NCI-H1105 treated with DMSO at 0.1 percent for 48 hours (cell line): ENCODE data around the gene AHRR.

Source experiments
- DNase-seq: peaks from one replicate; lab custom pipeline; 2025; lab: John Stamatoyannopoulos, UW

Gene AHRR

DNA sequence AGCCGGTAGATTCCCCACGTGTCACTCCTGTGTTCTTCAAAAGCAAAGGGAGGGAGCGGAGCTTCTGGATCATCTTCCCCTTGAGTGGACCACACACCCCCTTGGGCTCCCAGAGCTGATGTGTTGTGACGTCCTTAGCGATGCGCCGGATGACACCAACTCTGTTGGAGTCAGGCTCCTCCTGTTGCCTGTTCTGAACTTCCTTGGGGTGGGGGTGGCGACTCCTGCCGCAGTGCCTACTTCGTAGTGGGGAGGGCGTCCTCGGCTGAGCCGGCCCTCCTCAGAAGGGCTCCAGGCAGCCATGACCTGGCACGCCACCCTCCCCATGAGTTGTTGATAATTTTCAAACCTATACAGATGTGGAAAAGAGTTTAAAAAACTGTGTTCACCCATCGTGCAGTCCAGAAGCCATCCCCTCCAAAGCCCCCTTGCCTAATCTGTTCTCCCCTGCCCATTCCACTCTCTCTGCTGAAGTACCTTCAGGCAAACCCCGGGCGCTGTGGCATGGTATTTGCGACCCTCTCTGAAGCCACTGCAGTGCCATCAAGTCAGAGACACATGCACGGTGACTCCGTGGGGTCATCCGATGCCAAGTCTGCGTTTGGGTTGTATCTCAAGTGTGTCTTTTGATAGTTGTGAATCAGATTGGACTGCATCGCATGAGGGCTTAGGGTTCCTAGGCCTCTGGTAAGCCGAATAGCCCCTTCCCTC is 138.2 kb downstream of the AHRR start:
- no peak for DNase-seq

DNA sequence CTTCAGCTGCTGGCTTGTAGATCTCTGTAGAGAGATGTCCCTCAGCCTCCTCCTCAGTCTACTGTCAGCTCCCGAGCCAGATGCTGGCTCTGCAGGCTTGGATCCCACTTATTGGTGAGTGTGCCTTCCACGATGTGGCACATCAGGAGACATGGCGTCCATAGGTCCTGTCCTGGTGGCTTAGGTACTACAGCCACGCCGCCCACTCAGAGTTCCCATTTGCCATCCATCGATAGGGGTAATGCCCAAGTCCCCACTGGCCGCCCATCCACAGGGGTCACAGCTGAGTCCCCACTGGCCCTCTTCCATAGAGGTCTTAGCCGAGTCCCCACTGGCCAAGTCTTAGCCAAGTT is 138.7 kb downstream of the AHRR start:
- DNase-seq: no peak

DNA sequence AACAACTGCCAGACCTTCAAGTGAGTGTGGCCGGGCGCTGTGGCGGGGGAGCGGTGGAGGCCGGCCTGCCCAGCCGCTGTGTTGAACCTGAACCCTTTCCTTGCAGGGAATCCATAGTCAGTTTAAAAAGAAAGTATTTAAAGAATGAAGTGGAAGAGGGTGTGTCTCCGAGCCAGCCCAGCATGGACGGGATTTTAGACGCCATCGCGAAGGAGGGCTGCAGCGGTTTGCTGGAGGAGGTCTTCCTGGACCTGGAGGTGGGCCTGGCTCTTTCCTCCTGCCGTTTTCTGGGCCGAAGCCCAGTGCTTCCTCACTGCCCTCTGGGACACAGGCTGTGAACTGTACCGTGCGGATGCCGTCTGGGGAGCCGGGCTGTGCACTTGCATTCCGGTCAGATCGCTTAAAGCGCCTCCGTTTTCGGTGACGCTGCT is 140.6 kb downstream of the AHRR start:
- no peak for DNase-seq

DNA sequence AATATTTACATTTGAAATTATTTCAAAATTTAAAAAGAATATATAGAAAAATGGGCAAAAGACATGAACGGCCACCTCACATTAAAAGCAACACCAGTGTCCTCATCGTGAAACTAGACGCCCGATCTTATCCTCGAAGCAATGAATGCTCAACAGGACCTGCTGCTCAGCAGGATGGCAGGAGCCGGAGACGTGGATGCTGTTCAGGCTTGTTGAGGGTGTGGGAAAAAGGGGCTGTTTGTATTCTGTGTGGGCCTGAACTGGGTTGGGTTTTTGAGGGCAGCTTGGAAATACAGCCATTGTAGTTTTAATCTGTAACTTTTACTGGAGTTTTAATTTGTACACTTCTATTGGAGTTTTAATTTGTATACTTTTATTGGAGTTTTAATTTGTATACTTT is 141.8 kb downstream of the AHRR start:
- DNase-seq: no peak

DNA sequence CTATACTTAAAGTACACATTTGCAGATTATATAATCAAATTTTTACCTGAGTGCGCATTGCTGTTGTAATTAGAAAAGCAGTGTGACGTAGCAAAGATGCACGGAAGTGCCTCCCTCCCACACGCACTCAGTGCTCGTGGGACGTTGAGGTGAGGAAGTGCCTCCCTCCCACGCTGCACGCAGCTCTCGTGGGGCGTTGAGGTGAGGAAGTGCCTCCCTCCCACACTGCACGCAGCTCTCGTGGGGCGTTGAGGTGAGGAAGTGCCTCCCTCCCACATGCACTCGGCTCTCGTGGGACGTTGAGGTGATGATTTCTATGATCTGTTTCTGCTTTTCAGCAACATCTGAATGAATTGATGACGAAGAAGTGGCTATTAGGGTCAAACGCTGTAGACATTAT is 142.4 kb downstream of the AHRR start:
- DNase-seq: no peak

DNA sequence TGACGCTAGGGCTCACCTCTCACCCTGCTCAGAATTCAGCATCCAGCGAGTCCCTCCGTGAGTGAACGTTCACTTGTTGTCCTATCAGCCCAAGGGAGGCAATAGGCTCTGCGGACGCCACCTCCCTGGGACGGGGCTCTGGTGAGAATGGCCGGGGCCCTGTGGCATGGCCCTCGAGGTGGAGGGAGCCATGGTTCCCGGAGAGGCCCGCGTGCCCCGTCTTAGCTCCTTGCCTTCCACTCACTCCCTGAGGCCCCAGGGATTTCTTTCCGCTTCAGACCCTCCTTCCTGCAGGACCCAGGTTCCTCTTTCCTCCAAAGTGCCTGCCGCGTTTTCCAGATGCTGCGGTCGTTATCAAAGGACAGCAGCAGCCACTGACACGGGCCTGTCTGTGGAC is 142.9 kb downstream of the AHRR start:
- DNase-seq: no peak

DNA sequence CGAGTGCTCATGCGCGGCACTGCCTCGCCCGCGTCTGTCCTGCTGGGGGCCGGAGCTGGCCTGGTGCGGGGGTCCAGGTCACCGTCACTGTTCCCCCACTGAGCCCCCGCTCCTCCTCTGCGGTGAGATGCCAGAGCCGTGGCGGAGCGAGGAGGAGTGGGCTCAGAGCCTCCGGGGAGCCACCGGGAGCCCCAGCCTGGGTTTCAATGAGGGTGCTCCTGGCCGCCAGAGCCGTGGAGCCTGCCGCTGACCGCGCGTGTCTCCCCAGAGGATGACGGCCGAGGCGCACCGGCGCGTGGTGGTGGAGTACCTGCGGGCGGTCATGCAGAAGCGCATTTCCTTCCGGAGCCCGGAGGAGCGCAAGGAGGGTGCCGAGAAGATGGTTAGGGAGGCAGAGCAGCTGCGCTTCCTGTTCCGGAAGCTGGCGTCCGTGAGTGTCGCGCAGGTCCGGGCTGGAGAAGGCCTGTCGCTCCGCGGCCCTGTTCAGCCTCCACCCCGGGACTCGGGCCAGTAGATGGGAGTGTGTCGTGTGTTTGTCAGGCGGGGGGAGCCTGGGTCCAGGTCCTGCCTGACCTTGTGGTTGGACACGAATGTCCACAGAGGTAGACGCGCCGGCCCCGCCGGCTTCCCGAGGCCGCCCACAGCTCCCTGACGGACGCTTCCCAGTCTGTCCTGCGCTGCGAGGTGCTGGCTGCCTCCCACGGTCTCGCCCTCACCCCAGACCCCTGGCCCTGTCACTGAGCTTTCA is 143.5 kb downstream of the AHRR start:
- no peak for DNase-seq

DNA sequence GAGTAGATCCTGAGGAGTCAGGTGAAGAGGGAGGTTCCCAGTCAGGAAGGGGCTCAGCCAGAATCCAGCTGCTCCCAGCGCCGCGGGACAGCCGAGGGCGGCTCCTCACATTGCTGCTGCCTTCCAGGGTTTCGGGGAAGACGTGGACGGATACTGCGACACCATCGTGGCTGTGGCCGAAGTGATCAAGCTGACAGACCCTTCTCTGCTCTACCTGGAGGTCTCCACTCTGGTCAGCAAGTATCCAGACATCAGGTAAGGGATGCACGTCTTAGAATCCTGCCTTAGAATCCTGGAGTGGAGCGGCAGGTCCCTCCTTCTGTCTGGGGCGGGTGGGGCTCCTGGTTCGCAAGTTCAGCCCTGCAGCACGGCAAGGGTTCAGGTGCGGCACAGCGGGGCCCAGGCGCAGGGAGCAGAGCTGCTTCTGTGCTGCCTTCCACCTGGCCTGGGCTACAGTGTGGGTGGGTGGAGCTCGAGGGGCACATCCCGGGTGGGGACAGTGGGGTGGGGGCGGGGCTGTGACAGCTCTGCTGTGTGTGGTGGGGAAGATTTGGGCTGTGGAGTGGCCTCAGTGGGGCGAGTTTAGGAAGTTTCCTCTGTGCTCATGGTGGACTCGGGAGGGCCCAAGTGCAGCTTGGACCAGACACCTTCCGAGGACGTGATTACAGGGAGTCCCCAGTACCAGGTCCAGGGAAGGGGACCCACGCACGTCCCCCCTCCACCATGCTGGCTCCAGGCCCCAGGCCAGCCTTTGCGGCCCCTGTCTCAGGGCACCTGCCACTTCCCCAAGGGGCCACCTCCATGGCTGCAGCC is 144.3 kb downstream of the AHRR start:
- no peak for DNase-seq

DNA sequence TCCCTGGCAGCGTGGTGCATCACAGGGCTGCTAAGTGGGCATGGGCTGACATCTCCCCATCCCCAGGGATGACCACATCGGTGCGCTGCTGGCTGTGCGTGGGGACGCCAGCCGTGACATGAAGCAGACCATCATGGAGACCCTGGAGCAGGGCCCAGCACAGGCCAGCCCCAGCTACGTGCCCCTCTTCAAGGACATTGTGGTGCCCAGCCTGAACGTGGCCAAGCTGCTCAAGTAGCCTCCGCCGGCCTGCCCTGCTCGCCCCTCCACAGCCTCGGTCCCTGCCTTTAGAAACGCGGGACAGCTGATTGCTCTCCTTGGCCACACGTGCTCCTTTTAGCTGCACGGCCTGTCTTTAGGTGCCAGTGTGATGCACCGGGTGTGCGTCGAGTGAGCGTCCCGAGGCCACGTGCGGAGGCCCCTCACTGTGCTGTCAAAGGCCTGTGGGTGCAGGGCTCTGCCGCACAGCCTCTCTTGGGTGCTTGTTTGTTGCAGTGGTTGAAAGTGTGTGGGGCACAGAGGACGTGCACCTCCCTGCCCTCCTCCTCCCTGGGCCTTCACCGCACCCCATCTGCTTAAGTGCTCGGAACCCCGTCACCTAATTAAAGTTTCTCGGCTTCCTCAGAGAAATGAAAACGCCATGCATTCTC is 145.3 kb downstream of the AHRR start:
- no peak for DNase-seq

DNA sequence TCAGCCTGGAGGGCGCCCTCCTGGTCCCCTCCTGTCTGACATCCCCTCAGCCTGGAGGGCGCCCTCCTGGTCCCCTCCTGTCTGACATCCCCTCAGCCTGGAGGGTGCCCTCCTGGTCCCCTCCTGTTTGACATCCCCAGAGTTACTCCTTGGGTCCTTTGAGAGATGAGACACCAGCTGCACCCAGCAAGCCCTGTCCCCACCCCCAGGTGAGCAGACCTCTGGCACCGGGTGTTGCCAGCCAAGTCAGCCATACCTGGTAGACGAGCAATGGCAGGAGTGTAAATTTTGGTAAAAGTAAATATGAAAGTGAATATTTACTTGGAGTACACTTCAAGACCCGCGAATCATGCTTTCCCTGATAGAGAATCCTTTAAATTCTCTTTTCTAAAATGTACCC is 146.9 kb downstream of the AHRR start:
- DNase-seq: no peak

DNA sequence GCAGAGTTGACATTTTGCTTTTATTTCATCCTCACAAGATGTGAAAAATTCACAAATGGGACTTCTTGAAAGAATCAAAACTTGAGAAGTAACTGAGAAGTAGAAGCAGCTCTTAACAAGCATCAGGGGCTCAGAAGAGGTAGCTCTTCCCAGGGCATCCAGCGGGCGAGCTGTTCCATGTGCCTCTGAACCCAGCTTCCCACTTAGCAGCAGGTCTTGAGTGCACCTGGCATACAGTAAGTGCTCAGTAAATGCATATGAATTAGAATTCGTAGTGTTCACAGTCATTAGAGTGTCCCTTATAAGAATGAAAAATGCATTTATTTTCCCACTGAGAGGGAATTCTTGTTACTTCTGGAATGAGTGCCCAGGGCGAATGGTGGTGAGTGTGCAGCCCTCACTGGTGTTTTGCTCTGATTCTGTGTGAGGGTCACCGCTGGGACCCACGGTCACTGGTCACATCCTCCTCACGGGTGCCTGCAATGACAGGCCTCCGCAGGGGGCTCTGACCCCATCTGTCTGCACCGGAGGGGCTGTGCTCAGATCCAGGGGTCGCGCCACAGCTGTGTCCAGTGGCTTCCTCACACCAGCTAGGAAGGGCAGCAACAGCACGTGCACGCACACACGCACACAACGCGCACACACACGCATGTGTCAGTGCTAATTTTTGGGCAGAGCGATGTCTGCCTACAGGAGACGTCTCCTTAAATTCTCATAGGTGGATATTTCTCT is 148.4 kb downstream of the AHRR start:
- no peak for DNase-seq

DNA sequence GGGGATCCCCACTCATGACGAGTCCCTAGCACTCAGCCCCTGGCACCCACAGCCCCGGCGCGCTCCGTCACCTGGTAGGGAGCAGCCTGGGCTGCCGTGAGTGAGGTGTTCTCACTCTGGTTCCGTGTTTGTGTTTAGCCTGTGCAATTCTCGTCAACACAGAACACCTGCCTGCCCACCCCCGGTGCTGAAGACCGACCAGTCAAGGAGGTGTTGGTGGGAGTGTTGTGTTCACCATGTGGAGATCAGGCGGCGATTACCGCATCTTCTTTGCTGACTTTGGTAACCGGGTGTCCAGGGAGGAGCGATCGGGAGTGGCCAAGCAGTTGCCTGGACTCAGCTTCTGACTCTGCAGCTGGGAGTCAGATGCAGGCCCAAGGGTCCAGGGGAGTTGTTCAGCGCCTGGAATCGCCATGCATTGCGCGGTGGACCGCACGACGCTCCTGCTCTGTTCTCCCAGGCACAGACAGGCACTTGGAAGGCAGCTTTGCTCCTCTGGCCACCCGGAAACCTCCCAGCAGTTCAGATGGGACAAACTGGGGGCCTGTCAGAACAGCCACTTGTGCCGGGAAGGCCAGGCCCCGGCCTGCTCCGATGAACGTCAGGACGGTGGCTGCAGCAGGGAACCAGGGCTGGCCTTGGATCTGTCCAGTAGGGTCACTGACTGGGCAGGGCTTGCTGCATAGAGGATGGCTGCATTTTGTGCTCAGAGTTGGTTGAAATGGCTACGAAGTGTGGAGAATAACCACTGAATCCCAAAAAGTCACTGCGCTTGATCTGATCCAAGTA is 149.6 kb downstream of the AHRR start:
- no peak for DNase-seq

DNA sequence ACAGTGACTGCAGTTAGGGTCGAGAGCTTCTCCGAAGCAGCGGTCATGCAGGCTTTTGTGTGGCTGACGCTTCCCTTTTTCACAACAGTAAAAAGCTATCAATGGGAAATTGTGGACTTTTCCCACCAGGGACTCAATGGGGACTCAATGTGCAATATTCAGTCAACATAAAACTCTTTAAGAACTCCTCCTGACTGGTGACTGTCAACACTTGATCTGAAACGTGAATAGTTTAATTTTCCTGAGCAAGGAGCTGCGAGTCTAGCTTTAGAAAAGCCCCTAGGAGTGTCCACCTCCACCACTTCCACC is 150.2 kb downstream of the AHRR start:
- DNase-seq: no peak

DNA sequence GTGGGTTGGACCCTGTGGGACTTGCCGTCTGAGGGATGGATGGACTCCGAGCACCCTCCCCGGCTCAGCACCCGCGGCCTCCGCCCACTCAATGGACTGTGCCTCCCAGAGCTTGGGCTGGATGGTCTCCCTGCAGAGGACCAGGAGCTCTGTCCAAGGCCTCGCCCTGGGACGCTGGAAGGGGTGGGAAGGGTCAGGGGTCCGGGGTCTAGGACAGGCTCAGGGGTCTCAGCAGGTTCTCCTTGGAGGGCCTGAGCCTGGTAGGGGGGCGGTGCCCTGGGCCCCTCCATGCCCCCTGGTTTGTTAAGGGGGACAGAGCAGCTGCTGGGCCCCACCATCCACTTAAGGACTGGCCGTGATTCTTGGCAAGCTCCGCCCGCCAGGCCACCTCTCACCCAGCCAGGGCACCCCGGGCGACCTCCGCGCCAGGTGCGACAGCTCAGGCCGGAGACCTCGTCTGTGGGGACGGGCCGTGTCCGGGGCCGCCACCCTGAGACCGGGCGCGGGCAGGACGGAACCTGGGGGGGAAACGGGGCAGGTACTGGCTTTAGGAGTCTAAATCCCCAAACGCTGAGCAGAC is 150.7 kb downstream of the AHRR start:
- DNase-seq: no peak

DNA sequence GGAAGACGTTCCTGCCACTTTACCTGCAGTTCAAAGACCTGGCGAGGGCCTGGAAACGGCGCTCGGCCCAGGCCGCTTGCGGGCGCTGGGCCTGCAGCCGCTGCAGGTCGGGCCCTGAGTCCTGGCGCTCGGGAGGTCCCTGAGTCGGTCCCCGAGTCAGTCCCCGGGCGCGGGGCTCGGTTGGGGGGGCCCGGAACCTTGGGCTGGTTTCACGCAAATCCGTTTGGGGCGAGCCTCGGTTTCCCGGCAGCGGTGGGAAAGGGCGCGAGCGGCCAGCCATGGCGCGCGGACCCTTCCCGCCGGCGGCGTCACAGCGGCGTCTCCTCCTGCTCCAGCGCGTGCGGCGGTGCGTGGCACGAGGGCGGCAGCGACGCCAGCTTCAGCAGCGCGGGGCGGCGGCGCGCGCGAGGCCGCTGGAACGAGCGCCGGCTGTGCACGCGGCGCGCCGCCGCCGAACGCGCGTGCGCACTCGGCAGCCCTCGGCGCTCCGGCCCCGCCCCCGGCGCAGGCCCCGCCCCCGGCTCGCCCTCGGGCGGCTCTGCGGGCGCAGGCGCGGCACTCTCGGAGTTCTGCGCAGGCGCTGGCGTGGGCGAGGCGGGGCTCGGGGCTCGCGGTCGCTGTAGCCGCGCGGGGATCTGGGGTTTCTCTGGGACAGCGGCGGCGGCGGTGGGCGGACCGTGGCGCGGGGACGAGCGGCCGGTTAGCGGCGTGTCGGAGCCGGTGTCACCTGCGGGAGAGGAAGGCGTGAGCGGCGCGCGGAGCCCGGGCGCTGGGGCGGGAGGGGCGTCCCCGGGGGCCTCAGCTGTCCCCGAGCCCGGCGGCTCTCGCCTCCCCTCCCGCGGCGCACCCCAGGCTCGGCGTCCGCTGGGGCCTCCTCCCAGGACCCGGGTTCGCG is 151.4 kb downstream of the AHRR start:
- peak; percentile 82 for DNase-seq

DNA sequence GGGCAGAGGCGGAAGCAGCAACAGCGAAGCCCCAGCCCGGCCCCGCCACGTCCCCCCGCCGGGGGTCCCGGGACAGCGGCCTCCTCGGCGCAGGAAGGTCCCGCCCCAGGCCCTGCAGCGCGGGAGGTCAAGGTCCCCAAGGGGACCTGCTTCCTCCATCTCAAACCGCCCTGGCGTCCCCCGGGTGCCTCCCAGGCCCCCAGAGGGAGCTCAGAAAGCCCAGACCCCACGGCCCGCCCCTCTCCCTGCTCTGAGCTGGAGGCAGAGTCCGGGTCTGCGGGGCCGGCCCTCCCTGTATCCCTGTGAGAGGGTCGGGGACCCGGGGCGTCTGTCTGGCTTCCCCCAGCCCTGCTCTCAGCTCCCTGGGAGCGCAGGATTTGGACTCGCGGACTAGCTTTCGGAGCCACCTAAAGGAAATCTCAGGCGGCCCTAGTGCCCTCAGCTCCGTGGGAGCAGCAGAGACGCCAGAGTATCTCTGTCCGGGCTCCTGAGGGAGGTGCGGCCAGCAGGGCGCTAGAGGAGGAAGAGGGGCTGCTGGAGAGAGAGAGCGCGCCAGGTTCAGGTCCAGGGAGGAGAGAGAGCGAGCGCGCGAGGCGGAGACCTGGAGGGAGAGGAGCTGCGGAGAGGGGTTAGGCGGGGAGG is 152.2 kb downstream of the AHRR start:
- peak; percentile 68 for DNase-seq

DNA sequence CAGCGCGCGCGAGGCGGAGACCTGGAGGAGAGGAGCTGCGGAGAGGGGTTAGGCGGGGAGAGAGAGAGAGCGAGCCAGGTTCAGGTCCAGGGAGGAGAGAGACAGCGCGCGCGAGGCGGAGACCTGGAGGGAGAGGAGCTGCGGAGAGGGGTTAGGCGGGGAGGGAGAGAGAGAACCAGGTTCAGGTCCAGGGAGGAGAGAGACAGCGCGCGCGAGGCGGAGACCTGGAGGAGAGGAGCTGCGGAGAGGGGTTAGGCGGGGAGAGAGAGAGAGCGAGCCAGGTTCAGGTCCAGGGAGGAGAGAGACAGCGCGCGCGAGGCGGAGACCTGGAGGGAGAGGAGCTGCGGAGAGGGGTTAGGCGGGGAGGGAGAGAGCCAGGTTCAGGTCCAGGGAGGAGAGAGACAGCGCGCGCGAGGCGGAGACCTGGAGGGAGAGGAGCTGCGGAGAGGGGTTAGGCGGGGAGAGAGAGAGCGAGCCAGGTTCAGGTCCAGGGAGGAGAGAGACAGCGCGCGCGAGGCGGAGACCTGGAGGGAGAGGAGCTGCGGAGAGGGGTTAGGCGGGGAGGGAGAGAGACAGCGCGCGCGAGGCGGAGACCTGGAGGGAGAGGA is 152.8 kb downstream of the AHRR start:
- peak; percentile 11 for DNase-seq

DNA sequence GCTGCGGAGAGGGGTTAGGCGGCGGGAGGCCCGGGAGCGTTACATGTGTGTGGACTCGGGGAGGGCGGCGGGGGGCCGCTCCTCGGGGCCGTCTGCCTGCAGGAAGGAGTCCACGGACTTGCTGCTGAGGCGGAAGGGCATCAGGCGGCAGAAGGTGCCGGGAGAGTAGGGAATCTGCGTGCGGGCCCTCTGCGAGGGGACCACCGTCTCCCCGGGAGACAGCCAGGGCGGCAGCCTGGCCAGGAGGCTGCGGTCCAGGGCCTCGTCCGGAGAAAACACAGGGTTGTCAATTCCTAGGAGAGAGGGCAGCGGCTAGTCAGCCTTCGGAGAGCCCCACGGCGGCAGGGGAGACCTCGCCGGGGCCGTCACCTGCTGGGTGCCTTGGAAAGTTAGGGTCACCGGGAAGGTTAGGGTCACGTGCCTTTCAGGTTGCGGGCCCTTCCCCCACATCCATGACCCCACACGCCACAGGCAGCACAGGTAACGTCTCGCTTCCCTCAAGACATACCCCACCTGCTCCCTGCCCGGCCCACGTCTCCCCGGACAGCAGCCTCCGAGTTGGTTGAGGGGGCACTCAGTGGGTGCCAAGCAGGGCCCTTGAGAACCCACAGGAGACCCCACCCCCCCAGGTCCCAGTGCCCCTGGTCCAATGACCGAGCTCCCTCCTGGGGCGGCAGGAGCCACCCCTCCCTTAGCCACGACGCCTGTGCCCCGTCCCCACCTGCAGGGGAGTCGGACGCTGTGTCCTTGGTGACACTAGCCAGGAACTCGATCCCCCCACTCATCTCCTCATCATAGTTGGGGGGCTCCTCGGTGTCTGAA is 153.5 kb downstream of the AHRR start:
- DNase-seq: peak; percentile 11
